WERI-Rb-1 (cell line): ENCODE results near the gene CDC42BPA.
"Not testable (repeated sequence)": the region's sequence is repeated elsewhere in the genome, so short reads cannot be mapped to it uniquely, and the experiment has no call there.

ENCODE experiments used
- DNase-seq: peaks from one replicate; pipeline ENCODE4 v3.0.0-alpha.2; 2020
- H3K27ac ChIP-seq: fragments of 250-450 bp; sonication (Bioruptor Pico); 2 replicates; pipeline ENCODE4 v1.5.1; 2020; ENCODE audit warnings: mild to moderate bottlenecking, moderate library complexity
- H3K27me3 ChIP-seq: fragments of 250-450 bp; sonication (Bioruptor Pico); 2 replicates; pipeline ENCODE4 v1.5.1; 2021; ENCODE audit warnings: mild to moderate bottlenecking, low read depth, moderate library complexity; ENCODE audit not compliant: insufficient read depth, severe bottlenecking
- H3K36me3 ChIP-seq: fragments of 250-450 bp; sonication (Bioruptor Pico); 2 replicates; pipeline ENCODE4 v1.5.1; 2020; ENCODE audit warnings: mild to moderate bottlenecking, moderate library complexity
- H3K4me3 ChIP-seq: 2 replicates; pipeline ENCODE4 v1.5.1; 2011; ENCODE audit warnings: low read depth, mild to moderate bottlenecking, control low read depth, low read length
- H3K9me3 ChIP-seq: fragments of 250-450 bp; sonication (Bioruptor Pico); 2 replicates; pipeline ENCODE4 v1.5.1; 2021; ENCODE audit warnings: mild to moderate bottlenecking, moderate library complexity; ENCODE audit not compliant: severe bottlenecking
- CTCF ChIP-seq: IDR thresholded peaks from 2 replicates; pipeline ENCODE4 v1.5.1; 2011; ENCODE audit warnings: low read depth, mild to moderate bottlenecking, control low read depth, inconsistent platforms, low read length

Gene CDC42BPA

GRCh38 chr1:227342075-227342829, 24.0 kb upstream of the CDC42BPA start:
- Histone ChIP-seq H3K9me3 (no peaks in the 10 kb centered on the region), H3K36me3 (no peaks in the 10 kb centered on the region), H3K27me3 (no peaks in the 10 kb centered on the region), H3K4me3 (no peak overlapping the region), H3K27ac (no peak overlapping the region)
- TF ChIP-seq CTCF: no peak
- no peak for DNase-seq

GRCh38 chr1:227336136-227336535, 17.8 kb upstream of the CDC42BPA start:
- not testable (repeated sequence) for H3K27me3 ChIP-seq, DNase-seq, H3K27ac ChIP-seq, H3K36me3 ChIP-seq, H3K4me3 ChIP-seq, H3K9me3 ChIP-seq

GRCh38 chr1:227335242-227336020, 17.1 kb upstream of the CDC42BPA start:
- no peak for DNase-seq
- H3K9me3 ChIP-seq: no peaks in the 10 kb centered on the region
- no peak for TF ChIP-seq CTCF
- no peak overlapping the region for H3K27ac ChIP-seq
- no peaks in the 10 kb centered on the region for H3K36me3 ChIP-seq
- no peak overlapping the region for H3K4me3 ChIP-seq
- H3K27me3 ChIP-seq: no peaks in the 10 kb centered on the region

- H3K36me3 ChIP-seq: no peaks in the 10 kb centered on the region
Observed at GRCh38 chr1:227333423-227333822, 15.1 kb upstream of the CDC42BPA start.

GRCh38 chr1:227330279-227331076, 12.2 kb upstream of the CDC42BPA start:
- no peak for DNase-seq
- no peaks in the 10 kb centered on the region for H3K36me3 ChIP-seq
- no peak overlapping the region for H3K4me3 ChIP-seq
- no peaks in the 10 kb centered on the region for H3K27me3 ChIP-seq
- H3K27ac ChIP-seq: no peak overlapping the region
- H3K9me3 ChIP-seq: no peaks in the 10 kb centered on the region
- TF ChIP-seq CTCF: no peak

More at GRCh38 chr1:227333423-227333822, 15.1 kb upstream of the CDC42BPA start:
- no peaks in the 10 kb centered on the region for H3K27me3 ChIP-seq
- no peaks in the 10 kb centered on the region for H3K9me3 ChIP-seq
- no peak overlapping the region for H3K4me3 ChIP-seq
- no peak overlapping the region for H3K27ac ChIP-seq
- no peak for TF ChIP-seq CTCF
- DNase-seq: no peak

GRCh38 chr1:227328405-227329019, 10.2 kb upstream of the CDC42BPA start:
- no peak overlapping the region for H3K4me3 ChIP-seq
- no peak for TF ChIP-seq CTCF
- no peaks in the 10 kb centered on the region for H3K36me3 ChIP-seq
- no peak overlapping the region for H3K27ac ChIP-seq
- no peak for DNase-seq
- no peaks in the 10 kb centered on the region for H3K27me3 ChIP-seq
- H3K9me3 ChIP-seq: no peaks in the 10 kb centered on the region
